Non-pigmented ciliary epithelial cell (primary cell): Measurements from ENCODE around the gene KNL1.
A peak's percentile ranks its signal among the peaks of the same experiment; 100 is the strongest.
"Not testable (repeated sequence)": the region's sequence is repeated elsewhere in the genome, so short reads cannot be mapped to it uniquely, and the experiment has no call there.

Experiments used
- DNase-seq: peaks from one replicate; pipeline ENCODE4 v3.0.0-alpha.2; 2010; ENCODE audit warnings: low read depth

Gene KNL1, protein sequence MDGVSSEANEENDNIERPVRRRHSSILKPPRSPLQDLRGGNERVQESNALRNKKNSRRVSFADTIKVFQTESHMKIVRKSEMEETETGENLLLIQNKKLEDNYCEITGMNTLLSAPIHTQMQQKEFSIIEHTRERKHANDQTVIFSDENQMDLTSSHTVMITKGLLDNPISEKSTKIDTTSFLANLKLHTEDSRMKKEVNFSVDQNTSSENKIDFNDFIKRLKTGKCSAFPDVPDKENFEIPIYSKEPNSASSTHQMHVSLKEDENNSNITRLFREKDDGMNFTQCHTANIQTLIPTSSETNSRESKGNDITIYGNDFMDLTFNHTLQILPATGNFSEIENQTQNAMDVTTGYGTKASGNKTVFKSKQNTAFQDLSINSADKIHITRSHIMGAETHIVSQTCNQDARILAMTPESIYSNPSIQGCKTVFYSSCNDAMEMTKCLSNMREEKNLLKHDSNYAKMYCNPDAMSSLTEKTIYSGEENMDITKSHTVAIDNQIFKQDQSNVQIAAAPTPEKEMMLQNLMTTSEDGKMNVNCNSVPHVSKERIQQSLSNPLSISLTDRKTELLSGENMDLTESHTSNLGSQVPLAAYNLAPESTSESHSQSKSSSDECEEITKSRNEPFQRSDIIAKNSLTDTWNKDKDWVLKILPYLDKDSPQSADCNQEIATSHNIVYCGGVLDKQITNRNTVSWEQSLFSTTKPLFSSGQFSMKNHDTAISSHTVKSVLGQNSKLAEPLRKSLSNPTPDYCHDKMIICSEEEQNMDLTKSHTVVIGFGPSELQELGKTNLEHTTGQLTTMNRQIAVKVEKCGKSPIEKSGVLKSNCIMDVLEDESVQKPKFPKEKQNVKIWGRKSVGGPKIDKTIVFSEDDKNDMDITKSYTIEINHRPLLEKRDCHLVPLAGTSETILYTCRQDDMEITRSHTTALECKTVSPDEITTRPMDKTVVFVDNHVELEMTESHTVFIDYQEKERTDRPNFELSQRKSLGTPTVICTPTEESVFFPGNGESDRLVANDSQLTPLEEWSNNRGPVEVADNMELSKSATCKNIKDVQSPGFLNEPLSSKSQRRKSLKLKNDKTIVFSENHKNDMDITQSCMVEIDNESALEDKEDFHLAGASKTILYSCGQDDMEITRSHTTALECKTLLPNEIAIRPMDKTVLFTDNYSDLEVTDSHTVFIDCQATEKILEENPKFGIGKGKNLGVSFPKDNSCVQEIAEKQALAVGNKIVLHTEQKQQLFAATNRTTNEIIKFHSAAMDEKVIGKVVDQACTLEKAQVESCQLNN (N-terminal part only)

GRCh38 chr15:40593588-40594428, at the start of gene KNL1:
TSS of gene KNL1 (plus strand) at chr15:40594249. CDS start at chr15:40602932, 8,683 bp downstream.
- peak; percentile 75 for DNase-seq

GRCh38 chr15:40545457-40545856, 48.6 kb upstream of the KNL1 start:
- no peak for DNase-seq

GRCh38 chr15:40548610-40549009, 45.4 kb upstream of the KNL1 start:
- DNase-seq: no peak

GRCh38 chr15:40549894-40550293, 44.2 kb upstream of the KNL1 start:
- no peak for DNase-seq

- DNase-seq: no peak
These were observed 43.6 kb upstream of the KNL1 start for GRCh38 chr15:40550341-40551037.

GRCh38 chr15:40554161-40554525, 39.9 kb upstream of the KNL1 start:
- no peak for DNase-seq

GRCh38 chr15:40555876-40556275, 38.2 kb upstream of the KNL1 start:
- DNase-seq: no peak

DNA sequence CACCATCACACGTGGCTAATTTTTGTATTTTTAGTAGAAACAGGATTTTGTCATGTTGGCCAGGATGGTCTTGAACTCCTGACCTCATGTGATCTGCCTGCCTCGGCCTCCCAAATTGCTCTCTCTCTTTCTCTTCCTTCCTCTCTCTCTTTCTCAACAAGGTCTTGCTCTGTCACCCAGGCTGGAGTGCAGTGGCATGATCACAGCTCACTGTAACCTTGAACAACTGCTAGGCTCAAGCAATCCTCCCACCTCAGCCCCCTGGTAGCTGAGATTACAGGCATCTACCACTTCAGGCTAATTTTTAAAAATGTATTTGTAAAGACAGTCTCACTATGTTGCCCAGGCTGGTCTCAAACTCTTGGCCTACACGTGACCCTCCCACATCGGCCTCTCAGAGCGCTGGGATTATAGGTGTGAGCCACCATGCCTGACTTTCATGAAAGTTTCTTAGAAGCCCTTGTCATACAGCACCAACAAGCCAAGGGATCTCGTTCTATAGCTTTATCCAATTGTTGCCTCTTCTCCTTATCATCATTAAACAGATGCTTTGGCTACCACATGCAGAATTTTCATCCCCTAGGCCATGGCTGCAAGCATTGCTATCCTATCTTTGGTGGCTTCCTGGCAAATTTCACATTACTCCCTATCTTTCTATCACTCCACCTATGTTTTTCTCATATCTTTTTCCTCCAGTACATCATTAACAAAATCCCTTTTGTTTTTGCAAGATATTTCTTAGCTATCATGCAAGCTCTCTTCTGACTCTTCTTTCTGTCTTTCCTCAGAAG, 34.9 kb upstream of the KNL1 start:
- DNase-seq: no peak

- DNase-seq: no peak
These were observed 31.4 kb upstream of the KNL1 start for GRCh38 chr15:40562691-40563090.

DNA sequence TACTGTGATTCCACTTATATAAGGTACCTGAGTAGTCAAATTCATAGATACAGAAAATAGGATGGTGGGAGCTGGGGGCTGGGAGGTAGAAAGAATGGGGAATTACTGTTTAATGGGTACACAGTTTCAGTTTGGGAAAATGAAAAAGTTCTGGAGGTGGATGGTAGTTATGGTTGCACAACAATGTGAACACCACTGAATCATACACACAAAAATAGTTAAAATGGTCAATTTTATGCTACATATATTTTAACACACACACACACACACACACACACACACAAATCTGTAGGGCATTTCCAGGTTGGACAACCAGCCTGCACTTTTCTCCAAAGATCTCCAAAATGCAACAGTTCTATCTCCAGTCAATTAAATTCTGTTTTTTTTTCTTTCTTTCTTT, 30.6 kb upstream of the KNL1 start:
- DNase-seq: no peak

GRCh38 chr15:40564591-40565332, 29.3 kb upstream of the KNL1 start, which contains the start of gene CCDC32:
TSS of gene CCDC32 (minus strand) at chr15:40565042. CDS start at chr15:40563015, 2,027 bp downstream.
- peak; percentile 96 for DNase-seq

- DNase-seq: no peak
These were observed 28.5 kb upstream of the KNL1 start for GRCh38 chr15:40565333-40566238.

GRCh38 chr15:40567111-40567510, 26.9 kb upstream of the KNL1 start:
- no peak for DNase-seq

- peak; percentile 63 for DNase-seq
These were observed 24.7 kb upstream of the KNL1 start, which contains the start of gene RPUSD2 for GRCh38 chr15:40569129-40569953. TSS of gene RPUSD2 (plus strand) at chr15:40569299. CDS start at chr15:40569338, 39 bp downstream.

- no peak for DNase-seq
These were observed 18.9 kb upstream of the KNL1 start for GRCh38 chr15:40575113-40575512.

- DNase-seq: not testable (repeated sequence)
These were observed 17.1 kb upstream of the KNL1 start for GRCh38 chr15:40576914-40577313.

- no peak for DNase-seq
These were observed 15.2 kb upstream of the KNL1 start for GRCh38 chr15:40578892-40579291.
